Ammon's horn (tissue), 1 donor: Measurements from ENCODE around the gene VPS54.

Experiments used
- DNase-seq: peaks from one replicate; pipeline ENCODE4 v3.0.0-alpha.2; 2016; ENCODE audit warnings: low spot score

VPS54 gene

GRCh38 chr2:63899639-63900038, 119.6 kb downstream of the VPS54 start:
- DNase-seq: no peak

DNA sequence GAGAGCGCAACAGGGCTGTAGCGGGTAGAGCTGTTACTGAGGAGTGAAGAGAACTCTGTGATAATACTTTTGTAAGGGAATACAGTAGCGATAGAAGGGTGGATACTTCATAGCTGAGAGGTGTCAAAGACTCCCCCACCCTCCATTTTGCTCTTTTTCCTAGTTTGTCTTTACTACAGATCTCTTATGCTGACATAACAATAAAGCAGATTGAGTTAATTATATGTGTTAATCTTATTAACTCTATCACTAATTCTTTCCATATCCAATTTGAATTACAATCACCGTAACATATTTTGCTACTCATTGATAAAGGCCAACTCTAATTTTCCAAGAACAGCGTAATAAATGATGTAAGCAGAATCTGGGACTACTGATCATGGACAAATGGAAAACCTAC, 120.4 kb downstream of the VPS54 start:
- no peak for DNase-seq

DNA sequence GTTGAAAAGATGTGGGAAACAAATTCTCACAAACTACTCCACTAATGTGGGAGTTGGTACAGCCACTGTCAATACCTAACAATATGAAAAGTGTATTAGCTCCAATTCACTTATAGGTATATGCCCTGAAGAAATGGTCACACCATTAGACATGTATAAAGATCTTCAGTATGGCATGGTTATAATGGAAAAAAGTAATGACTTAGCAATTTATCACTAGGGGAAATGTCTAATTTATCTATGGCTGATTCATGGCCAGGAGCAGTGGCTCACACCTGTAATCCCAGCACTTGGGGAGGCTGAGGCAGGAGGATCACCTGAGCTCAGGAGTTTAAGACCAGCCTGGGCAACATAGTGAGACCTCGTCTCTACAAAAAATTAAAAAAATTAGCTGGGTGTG, 125.1 kb downstream of the VPS54 start:
- DNase-seq: no peak

- no peak for DNase-seq
These were observed 126.1 kb downstream of the VPS54 start for GRCh38 chr2:63893163-63893562.

- DNase-seq: peak; percentile 44
These were observed 127.7 kb downstream of the VPS54 start for GRCh38 chr2:63891488-63892030.

- DNase-seq: no peak
These were observed 128.6 kb downstream of the VPS54 start for GRCh38 chr2:63890678-63891077.

GRCh38 chr2:63888490-63889402, 130.5 kb downstream of the VPS54 start:
- DNase-seq: peak; percentile 69

GRCh38 chr2:63888053-63888452, 131.2 kb downstream of the VPS54 start:
- DNase-seq: no peak

GRCh38 chr2:63886445-63886844, 132.8 kb downstream of the VPS54 start:
- no peak for DNase-seq

DNA sequence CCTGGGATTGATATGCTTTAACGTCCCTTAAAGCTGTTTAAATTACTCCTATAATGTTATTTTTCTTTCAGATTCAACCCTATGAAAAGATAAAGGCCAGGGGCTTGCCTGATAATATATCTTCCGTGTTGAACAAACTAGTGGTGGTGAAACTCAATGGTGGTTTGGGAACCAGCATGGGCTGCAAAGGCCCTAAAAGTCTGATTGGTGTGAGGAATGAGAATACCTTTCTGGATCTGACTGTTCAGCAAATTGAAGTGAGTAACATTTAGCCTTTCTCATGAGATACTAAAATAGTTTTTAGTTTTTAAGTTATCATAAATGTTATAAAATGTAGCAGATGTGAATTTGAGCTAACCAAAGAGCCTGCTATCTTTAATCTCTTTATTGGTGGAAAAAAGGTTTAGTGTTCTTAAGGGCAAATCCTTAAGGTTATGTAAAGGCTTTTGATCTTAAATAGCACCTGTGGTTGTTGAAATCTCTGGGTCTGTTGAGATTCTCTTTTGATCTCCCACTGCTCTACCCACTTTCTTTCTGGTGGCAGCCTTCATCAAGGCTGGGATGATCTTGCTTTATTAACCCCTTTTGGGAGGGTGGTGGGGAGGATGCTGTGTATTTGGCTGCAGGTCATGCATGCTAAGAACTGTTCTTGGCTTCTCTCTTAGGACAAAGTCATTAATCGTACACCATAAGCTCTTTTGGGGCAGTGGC, 136.7 kb downstream of the VPS54 start:
- DNase-seq: no peak

DNA sequence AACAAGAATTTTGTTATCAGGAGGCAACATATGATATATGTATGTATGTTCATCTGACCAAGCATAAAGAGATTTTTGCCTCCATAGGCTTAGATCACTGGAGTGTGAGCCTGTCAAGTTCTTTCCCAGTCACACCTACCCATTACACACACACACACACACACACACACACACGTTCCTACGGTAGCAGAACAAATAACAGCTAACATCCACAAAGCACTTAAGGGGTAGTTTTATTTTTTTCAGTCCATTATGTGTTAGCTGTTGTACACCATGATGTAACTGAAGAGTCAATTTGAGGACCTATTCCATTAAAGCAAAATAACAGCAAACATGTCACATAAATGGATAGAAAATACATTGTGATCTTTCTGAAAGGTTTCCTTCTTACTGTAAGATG, 138.0 kb downstream of the VPS54 start:
- no peak for DNase-seq

GRCh38 chr2:63880625-63881024, 138.6 kb downstream of the VPS54 start:
- no peak for DNase-seq

DNA sequence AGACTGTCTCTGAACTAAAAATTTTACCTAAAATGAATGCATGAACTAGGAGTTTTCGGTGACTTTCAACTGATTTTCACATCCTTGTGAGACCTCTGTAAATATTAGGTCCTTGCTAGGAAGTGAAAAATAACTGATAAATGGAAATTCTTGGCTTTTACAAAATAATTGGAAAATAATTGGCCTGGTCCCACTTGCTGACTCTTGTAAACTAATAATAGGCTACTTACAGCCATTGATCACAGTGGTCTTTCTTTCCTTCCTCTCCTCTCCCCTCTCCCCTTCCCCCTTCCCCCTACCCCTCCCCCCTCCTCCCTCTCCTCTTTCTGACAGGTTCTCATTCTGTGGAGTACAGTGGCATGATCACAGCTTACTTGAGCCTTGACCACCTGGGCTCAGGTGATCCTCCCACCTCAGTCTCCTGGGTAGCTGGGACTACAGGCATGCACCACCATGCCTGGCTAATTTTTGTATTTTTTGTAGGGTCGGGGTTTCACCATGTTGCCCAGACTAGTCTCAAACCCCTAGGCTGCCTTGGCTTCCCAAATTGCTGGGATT, 139.3 kb downstream of the VPS54 start:
- DNase-seq: no peak

DNA sequence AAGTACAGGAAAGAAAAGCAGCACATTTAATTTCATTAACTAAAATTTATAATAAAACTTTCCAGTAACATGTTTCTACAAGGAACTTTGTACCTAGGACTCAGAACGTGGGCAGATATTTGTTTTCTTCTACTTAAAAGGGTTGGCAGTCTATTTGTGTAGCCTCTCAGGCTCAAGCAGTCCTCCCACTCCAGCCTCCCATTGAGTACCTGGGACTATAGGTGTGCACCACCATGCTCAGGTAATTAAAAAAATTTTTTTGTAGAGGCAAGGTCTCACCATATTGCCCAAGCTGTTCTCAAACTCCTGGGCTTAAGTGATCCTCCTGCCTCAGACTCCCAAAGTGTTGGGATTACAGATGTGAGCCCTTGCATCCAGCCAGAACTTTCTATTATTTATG, 140.7 kb downstream of the VPS54 start:
- no peak for DNase-seq

DNA sequence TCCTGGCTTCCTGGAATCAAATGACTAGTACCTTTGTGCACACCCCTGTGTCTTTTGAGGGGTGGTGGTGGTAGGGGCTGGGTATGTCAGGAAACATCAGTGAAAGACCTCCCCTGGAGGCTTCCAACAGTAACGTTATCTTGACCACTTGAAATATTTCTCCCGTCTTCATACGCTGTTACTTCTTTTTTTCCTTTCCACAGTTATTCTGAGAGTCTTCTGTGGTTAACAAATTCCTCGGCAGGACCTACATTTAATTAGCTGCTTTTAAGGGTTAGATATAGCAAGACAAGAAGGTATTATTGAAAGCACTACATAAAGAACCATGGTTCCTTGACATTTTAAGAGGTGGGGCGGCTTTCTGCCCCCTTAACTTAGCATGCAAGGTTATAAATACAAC, 142.9 kb downstream of the VPS54 start:
- no peak for DNase-seq

GRCh38 chr2:63875559-63876245, 143.5 kb downstream of the VPS54 start:
- DNase-seq: no peak

DNA sequence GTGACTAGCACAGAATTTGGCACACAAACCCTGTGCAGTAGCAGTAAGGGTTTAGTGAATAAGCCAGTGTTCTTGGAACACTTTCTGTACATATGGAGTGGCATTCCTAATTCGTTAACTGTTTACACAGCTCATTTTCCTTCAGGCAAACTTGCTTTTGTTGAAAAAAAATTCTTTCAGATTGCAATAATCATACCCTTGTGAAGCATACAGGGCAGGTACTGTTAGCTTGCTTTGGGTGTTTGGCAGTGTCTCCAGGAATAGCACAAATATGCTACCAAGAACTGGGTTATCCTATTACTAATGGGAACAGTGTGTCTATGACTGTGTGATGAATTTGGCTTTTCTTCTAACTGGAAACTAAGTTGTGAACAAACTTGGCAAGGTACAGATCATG, 144.1 kb downstream of the VPS54 start:
- peak; percentile 20 for DNase-seq

GRCh38 chr2:63874204-63875130, 144.8 kb downstream of the VPS54 start:
- DNase-seq: no peak

GRCh38 chr2:63872571-63873328, 146.5 kb downstream of the VPS54 start:
- no peak for DNase-seq

GRCh38 chr2:63871864-63872263, 147.4 kb downstream of the VPS54 start:
- no peak for DNase-seq
